ENCODE data around the gene MAGI1.

Gene MAGI1

DNA sequence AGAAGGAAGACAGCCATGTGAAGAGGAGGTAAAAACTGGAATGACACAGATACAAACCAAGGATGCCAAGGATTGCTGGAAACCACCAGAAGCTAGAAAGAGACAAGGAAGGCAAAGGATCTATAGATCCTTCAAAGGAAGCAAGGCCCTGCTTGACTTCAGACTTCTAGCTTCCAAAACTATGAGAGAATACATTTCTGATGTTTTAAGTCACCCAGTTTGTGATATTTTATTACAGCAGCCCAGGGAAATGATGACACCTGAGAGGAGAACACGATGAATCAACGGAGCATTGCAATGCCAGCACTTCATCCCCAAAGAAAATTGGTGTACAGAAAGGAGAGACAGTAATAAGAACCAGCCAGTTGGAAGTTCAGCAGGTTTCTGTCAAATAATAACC lies 116.3 kb downstream of the MAGI1 start:
- peak; percentile 83 for ATAC-seq
- TF ChIP-seq RARB (CRISPR knock-in tag; IDR thresholded peaks at IDR 0.05) (no peak), TCF4 (CRISPR knock-in tag; IDR thresholded peaks at IDR 0.05; ENCODE audit: borderline replicate concordance) (no peak), CSDC2 (CRISPR knock-in tag; IDR thresholded peaks at IDR 0.05) (no peak), ZNF70 (CRISPR knock-in tag; IDR thresholded peaks at IDR 0.05) (no peak), ESRRG (CRISPR knock-in tag; IDR thresholded peaks at IDR 0.05) (no peak), SNAI2 (CRISPR knock-in tag; IDR thresholded peaks at IDR 0.05) (no peak), ZNF565 (CRISPR knock-in tag; conservative IDR thresholded peaks at IDR 0.05; ENCODE audit: low read depth) (no peak)
- TF ChIP-seq, protein P1, sequence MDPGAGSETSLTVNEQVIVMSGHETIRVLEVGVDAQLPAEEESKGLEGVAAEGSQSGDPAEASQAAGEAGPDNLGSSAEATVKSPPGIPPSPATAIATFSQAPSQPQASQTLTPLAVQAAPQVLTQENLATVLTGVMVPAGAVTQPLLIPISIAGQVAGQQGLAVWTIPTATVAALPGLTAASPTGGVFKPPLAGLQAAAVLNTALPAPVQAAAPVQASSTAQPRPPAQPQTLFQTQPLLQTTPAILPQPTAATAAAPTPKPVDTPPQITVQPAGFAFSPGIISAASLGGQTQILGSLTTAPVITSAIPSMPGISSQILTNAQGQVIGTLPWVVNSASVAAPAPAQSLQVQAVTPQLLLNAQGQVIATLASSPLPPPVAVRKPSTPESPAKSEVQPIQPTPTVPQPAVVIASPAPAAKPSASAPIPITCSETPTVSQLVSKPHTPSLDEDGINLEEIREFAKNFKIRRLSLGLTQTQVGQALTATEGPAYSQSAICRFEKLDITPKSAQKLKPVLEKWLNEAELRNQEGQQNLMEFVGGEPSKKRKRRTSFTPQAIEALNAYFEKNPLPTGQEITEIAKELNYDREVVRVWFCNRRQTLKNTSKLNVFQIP (CRISPR knock-in tag; IDR thresholded peaks at IDR 0.05; ENCODE audit: borderline replicate concordance, low read depth) = no peak

DNA sequence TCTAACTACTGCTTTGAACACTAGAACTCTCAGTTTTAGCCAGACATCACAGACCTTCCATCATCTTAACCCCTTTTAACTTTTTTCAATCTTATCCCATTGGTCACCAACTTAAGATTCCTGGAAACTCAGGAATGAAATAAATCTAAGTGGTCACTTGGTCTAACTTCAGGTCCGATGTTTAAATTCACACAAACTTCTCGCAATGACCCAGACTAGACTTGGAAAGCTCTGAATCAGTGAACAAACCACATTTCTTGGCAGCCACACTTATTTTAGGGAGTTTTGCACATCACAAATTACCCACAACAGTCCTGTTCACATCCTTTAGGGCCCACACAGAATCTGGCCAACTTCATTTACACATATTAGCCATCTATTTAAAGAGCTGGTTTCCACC lies 118.9 kb downstream of the MAGI1 start:
- ATAC-seq = no peak

DNA sequence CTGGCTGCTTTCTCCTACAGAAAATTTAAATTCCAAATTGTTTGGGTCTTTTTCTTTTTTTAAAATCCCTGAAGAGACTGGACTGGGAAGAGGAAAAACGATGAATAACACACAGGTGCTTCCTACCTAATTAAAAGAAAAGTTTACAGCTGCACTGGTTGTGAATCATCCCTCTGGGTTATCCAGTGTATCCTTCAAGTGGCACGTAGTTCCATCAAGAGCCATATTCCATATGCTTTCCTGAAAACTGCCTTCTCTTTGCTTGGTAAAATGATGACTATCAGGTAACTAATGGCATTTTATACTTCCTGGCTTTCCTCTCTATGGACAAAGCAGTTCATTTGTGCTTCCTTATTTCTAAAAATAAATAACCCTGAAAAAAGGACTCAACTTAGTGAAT lies 123.2 kb downstream of the MAGI1 start:
- TF ChIP-seq BACH2 (CRISPR knock-in tag; IDR thresholded peaks at IDR 0.05; ENCODE audit: borderline replicate concordance) (no peak), ZNF565 (CRISPR knock-in tag; conservative IDR thresholded peaks at IDR 0.05; ENCODE audit: low read depth) (no peak), ISL1 (CRISPR knock-in tag; IDR thresholded peaks at IDR 0.05) (no peak), PPARA (CRISPR knock-in tag; IDR thresholded peaks at IDR 0.05; ENCODE audit: borderline replicate concordance) (no peak), GLIS3 (CRISPR knock-in tag; IDR thresholded peaks at IDR 0.05) (no peak), ARNTL (CRISPR knock-in tag; IDR thresholded peaks at IDR 0.05; ENCODE audit: borderline replicate concordance, low read depth) (no peak), ZFP30 (CRISPR knock-in tag; IDR thresholded peaks at IDR 0.05) (no peak), ESRRG (CRISPR knock-in tag; IDR thresholded peaks at IDR 0.05) (no peak), OSR1 (CRISPR knock-in tag; IDR thresholded peaks at IDR 0.05) (no peak), TOX (CRISPR knock-in tag; IDR thresholded peaks at IDR 0.05; ENCODE audit: borderline replicate concordance) (no peak), CSDC2 (CRISPR knock-in tag; IDR thresholded peaks at IDR 0.05) (no peak), ZC3H10 (CRISPR knock-in tag; IDR thresholded peaks at IDR 0.05) (no peak), ZNF8 (CRISPR knock-in tag; IDR thresholded peaks at IDR 0.05) (no peak), ZNF70 (CRISPR knock-in tag; IDR thresholded peaks at IDR 0.05) (no peak)
- TF ChIP-seq, protein P2, sequence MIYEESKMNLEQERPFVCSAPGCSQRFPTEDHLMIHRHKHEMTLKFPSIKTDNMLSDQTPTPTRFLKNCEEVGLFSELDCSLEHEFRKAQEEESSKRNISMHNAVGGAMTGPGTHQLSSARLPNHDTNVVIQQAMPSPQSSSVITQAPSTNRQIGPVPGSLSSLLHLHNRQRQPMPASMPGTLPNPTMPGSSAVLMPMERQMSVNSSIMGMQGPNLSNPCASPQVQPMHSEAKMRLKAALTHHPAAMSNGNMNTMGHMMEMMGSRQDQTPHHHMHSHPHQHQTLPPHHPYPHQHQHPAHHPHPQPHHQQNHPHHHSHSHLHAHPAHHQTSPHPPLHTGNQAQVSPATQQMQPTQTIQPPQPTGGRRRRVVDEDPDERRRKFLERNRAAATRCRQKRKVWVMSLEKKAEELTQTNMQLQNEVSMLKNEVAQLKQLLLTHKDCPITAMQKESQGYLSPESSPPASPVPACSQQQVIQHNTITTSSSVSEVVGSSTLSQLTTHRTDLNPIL (CRISPR knock-in tag; IDR thresholded peaks at IDR 0.05; ENCODE audit: low read depth) = no peak
- TF ChIP-seq, protein P3, sequence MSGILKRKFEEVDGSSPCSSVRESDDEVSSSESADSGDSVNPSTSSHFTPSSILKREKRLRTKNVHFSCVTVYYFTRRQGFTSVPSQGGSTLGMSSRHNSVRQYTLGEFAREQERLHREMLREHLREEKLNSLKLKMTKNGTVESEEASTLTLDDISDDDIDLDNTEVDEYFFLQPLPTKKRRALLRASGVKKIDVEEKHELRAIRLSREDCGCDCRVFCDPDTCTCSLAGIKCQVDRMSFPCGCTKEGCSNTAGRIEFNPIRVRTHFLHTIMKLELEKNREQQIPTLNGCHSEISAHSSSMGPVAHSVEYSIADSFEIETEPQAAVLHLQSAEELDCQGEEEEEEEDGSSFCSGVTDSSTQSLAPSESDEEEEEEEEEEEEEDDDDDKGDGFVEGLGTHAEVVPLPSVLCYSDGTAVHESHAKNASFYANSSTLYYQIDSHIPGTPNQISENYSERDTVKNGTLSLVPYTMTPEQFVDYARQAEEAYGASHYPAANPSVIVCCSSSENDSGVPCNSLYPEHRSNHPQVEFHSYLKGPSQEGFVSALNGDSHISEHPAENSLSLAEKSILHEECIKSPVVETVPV (CRISPR knock-in tag; IDR thresholded peaks at IDR 0.05) = no peak
- TF ChIP-seq, protein P4, sequence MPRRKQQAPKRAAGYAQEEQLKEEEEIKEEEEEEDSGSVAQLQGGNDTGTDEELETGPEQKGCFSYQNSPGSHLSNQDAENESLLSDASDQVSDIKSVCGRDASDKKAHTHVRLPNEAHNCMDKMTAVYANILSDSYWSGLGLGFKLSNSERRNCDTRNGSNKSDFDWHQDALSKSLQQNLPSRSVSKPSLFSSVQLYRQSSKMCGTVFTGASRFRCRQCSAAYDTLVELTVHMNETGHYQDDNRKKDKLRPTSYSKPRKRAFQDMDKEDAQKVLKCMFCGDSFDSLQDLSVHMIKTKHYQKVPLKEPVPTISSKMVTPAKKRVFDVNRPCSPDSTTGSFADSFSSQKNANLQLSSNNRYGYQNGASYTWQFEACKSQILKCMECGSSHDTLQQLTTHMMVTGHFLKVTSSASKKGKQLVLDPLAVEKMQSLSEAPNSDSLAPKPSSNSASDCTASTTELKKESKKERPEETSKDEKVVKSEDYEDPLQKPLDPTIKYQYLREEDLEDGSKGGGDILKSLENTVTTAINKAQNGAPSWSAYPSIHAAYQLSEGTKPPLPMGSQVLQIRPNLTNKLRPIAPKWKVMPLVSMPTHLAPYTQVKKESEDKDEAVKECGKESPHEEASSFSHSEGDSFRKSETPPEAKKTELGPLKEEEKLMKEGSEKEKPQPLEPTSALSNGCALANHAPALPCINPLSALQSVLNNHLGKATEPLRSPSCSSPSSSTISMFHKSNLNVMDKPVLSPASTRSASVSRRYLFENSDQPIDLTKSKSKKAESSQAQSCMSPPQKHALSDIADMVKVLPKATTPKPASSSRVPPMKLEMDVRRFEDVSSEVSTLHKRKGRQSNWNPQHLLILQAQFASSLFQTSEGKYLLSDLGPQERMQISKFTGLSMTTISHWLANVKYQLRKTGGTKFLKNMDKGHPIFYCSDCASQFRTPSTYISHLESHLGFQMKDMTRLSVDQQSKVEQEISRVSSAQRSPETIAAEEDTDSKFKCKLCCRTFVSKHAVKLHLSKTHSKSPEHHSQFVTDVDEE (CRISPR knock-in tag; IDR thresholded peaks at IDR 0.05) = no peak
- TF ChIP-seq, protein P1 (CRISPR knock-in tag; IDR thresholded peaks at IDR 0.05; ENCODE audit: borderline replicate concordance, low read depth) = no peak
- TF ChIP-seq, protein P5, sequence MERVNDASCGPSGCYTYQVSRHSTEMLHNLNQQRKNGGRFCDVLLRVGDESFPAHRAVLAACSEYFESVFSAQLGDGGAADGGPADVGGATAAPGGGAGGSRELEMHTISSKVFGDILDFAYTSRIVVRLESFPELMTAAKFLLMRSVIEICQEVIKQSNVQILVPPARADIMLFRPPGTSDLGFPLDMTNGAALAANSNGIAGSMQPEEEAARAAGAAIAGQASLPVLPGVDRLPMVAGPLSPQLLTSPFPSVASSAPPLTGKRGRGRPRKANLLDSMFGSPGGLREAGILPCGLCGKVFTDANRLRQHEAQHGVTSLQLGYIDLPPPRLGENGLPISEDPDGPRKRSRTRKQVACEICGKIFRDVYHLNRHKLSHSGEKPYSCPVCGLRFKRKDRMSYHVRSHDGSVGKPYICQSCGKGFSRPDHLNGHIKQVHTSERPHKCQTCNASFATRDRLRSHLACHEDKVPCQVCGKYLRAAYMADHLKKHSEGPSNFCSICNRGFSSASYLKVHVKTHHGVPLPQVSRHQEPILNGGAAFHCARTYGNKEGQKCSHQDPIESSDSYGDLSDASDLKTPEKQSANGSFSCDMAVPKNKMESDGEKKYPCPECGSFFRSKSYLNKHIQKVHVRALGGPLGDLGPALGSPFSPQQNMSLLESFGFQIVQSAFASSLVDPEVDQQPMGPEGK (CRISPR knock-in tag; IDR thresholded peaks at IDR 0.05; ENCODE audit: borderline replicate concordance) = no peak
- ATAC-seq = no peak

More for the DNA sequence above, 118.9 kb downstream of the MAGI1 start:
- no peak for TF ChIP-seq RARB (CRISPR knock-in tag; IDR thresholded peaks at IDR 0.05)
- no peak for TF ChIP-seq GLIS3 (CRISPR knock-in tag; IDR thresholded peaks at IDR 0.05)
- TF ChIP-seq ARNTL (CRISPR knock-in tag; IDR thresholded peaks at IDR 0.05; ENCODE audit: borderline replicate concordance, low read depth) = no peak
